ENCODE data around the gene TP53TG3C.
"Not testable (repeated sequence)": the region's sequence is repeated elsewhere in the genome, so short reads cannot be mapped to it uniquely, and the experiment has no call there.

DNA sequence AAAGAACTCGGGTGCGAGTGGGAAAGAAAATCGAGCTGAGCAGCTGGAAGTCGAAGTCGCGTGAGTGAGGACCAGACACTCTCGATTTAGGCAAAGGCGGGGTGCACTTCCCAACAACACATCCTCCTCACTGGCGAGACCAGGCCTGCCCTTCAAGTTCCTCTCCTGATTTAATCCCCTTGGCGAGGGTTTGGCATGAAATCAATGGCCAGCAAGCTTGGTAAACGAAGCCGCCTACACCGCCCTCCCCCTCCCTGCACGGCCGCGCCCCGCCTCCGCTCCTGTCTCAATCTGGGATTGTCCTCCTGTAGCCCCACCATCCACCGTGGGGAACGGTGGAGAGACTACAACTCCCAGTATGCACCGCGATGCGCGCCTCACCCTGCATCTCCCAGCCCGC, at the start of gene TP53TG3C:
- TF ChIP-seq, protein P1, sequence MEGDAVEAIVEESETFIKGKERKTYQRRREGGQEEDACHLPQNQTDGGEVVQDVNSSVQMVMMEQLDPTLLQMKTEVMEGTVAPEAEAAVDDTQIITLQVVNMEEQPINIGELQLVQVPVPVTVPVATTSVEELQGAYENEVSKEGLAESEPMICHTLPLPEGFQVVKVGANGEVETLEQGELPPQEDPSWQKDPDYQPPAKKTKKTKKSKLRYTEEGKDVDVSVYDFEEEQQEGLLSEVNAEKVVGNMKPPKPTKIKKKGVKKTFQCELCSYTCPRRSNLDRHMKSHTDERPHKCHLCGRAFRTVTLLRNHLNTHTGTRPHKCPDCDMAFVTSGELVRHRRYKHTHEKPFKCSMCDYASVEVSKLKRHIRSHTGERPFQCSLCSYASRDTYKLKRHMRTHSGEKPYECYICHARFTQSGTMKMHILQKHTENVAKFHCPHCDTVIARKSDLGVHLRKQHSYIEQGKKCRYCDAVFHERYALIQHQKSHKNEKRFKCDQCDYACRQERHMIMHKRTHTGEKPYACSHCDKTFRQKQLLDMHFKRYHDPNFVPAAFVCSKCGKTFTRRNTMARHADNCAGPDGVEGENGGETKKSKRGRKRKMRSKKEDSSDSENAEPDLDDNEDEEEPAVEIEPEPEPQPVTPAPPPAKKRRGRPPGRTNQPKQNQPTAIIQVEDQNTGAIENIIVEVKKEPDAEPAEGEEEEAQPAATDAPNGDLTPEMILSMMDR (conservative IDR thresholded peaks at IDR 0.05; ENCODE audit: low read length): not testable (repeated sequence)
- not testable (repeated sequence) for TF ChIP-seq EZH2phosphoT487 (IDR thresholded peaks at IDR 0.05; ENCODE audit: borderline replicate concordance)
